OCI-LY7 (cell line): ENCODE measurements around the gene C8G.

Experiments
- CTCF ChIP-seq: fragments of 200-600 bp; sonication (generic); conservative IDR thresholded peaks from 2 replicates; pipeline ENCODE4 v1.5.1; 2014; ENCODE audit warnings: mild to moderate bottlenecking, antibody characterized with exemption, low read length, moderate library complexity, mixed read lengths
- EZH2phosphoT487 ChIP-seq: fragments of 200-600 bp; sonication (generic); IDR thresholded peaks from 2 replicates; pipeline ENCODE4 v1.6.1; 2018; ENCODE audit warnings: low read depth, borderline replicate concordance, mild to moderate bottlenecking, mixed run types, antibody characterized with exemption, low read length, moderate library complexity, mixed read lengths

- TF ChIP-seq CTCF, result no peak
- no peak for TF ChIP-seq EZH2phosphoT487
Measured at GRCh38 chr9:136983167-136983566, 38.1 kb downstream of the C8G start.
